Mucosa of descending colon (tissue), 3 donors: ENCODE results near the gene SAMHD1. TPM values are rescaled to one million over a fixed set of nuclear protein-coding genes. Genes with fewer than 3 reads are reported as not detected.

ENCODE experiments used
- ATAC-seq: fragments of 200-7000 bp; cut with Tn5 transposase; one replicate; pipeline ENCODE4 v1.9.1; 2020; ENCODE audit warnings: mild to moderate bottlenecking, moderate library complexity
- DNase-seq, 3 donors: peaks; one replicate each; pipeline ENCODE4 v3.0.0-alpha.2; 2020
- H3K36me3 ChIP-seq: fragments of 200-600 bp; one replicate; pipeline ENCODE4 v1.8.0; 2021; ENCODE audit warnings: low read depth, mild to moderate bottlenecking
- H3K4me1 ChIP-seq: fragments of 200-600 bp; one replicate; pipeline ENCODE4 v1.8.0; 2021; ENCODE audit warnings: low read depth, mild to moderate bottlenecking
- H3K4me3 ChIP-seq: fragments of 200-600 bp; one replicate; pipeline ENCODE4 v1.8.0; 2021; ENCODE audit warnings: mild to moderate bottlenecking
- H3K9me3 ChIP-seq: fragments of 200-600 bp; one replicate; pipeline ENCODE4 v1.8.0; 2021; ENCODE audit warnings: mild to moderate bottlenecking
- CTCF ChIP-seq: fragments of 200-600 bp; IDR thresholded peaks from one replicate; pipeline ENCODE4 v1.8.0; 2022; ENCODE audit warnings: antibody characterized with exemption, mild to moderate bottlenecking
- intact Hi-C, 2 donors: fragments of 100-400 bp; cut with DNase I in 1 of 2; cut with micrococcal nuclease in 1 of 2; formaldehyde crosslinking; loops; one replicate each; pipeline versions ENCODE4 v1.11.0 to v1.11.1; 2022; cut with DNase I, micrococcal nuclease
- total RNA-seq, 3 donors: library from RNA; stranded (reverse); fragmentation: NEBNext Ultra II Directional in 2 of 3; extraction: Animal tissue kit (Norgen Biotek cat#: 25700) in 2 of 3; gene quantifications; one replicate each; pipeline versions ENCODE4 v1.2.1 to v1.2.4, GENCODE V29; 2021 to 2023
- donor health status: DM: no; HTN: no; CAD: no; lungs with moderate emphysema.
- donor health status: DM: no; HTN: no; CAD: no.
- donor health status: DM: no; HTN: yes; CAD: no.

The SAMHD1 gene
- total RNA-seq, 3 donors from 2014 or later = 24.1 to 110 (median 48.6) TPM

- Histone ChIP-seq H3K36me3 (no peaks in the 10 kb centered on the region), H3K9me3 (no peaks in the 10 kb centered on the region), H3K4me1 (peaks cover 7% of the 10 kb centered on the region), H3K4me3 (no peak overlapping the region)
- TF ChIP-seq CTCF = no peak
- ATAC-seq (no peak), DNase-seq (no peak)
- intact Hi-C loops = no loop called here
These were observed 102.0 kb downstream of the SAMHD1 start for GRCh38 chr20:36849333-36850065.

DNA sequence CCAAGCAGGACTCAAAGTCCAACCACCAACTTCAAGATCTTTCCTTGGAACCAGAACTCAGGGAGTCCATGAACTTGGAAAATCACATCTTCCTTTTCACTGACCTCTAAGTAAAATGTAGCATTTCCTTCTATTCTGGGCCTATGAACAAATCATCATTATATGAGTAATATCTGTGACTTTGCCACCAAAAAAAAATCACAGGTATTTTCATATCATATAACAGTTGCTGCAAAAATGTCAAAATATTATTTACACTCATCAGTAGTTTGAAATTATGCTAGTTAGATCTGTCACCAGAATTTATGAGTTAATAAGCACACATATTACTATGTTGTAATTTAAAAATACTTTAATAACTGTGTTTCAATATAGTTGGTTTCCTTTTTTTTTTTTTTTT lies 102.8 kb downstream of the SAMHD1 start:
- Histone ChIP-seq H3K4me1 (peaks cover 4% of the 10 kb centered on the region), H3K36me3 (no peaks in the 10 kb centered on the region), H3K4me3 (no peak overlapping the region), H3K9me3 (no peaks in the 10 kb centered on the region)
- no peak for ATAC-seq
- DNase-seq = no peak
- intact Hi-C loops = no loop called here
- no peak for TF ChIP-seq CTCF

DNA sequence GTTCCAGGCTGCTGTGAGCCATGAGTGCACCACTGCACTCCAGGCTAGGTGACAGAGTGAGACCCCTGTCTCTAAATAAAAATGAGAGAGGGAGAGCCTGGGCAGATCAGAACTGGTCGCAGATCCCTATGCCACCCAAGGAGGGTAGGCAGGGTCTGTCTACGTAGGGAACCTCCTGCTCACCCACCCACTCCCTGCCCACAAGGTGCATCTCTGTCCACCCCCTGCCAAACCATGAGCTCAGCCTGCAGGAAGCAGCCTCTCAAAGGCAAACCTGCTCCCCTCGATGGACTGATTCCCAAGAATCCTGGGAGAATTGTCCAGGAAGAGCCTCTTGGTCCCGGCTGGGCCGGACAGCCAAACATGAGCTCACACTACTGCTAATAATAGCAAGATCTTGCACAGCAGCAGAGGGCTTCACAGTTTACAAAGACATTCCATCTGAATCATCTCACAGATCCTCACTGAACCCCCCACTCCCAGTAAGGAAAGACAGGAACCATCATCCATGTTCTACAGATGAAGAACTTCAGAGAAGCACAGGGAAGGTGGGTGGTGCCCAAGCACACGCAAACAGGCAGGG lies 103.3 kb downstream of the SAMHD1 start:
- no peak for TF ChIP-seq CTCF

DNA sequence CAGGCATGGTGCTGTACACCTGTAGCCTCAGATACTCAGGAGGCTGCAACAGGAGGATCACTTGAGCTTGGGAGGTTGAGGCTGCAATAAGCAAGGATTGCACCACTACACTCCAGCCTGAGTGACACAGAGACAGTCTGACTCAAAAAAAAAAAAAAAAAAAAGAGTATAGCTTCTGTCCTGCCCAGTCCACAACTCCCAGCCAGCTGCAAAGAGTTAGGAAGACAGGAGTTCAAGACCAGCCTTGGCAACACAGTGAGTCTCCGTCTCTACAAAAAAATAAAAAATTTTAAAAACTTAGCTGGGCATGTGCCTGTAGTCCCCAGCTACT lies 103.8 kb downstream of the SAMHD1 start:
- peaks cover 7% of the 10 kb centered on the region for H3K4me1 ChIP-seq
- no peak for ATAC-seq
- intact Hi-C loops = no loop called here

More for the DNA sequence above, 103.3 kb downstream of the SAMHD1 start:
- peak; percentile 28 for ATAC-seq
- peak in 1 of 3 donors; percentile 44 for DNase-seq
- H3K4me3 ChIP-seq = no peak overlapping the region
- intact Hi-C loops = no loop called here
- no peaks in the 10 kb centered on the region for H3K36me3 ChIP-seq
- no peaks in the 10 kb centered on the region for H3K9me3 ChIP-seq
- H3K4me1 ChIP-seq = peaks cover 7% of the 10 kb centered on the region

GRCh38 chr20:36847009-36847709 lies 104.3 kb downstream of the SAMHD1 start:
- peak in 1 of 3 donors; percentile 48 for DNase-seq
- intact Hi-C loops = no loop called here
- Histone ChIP-seq H3K4me1 (peaks cover 7% of the 10 kb centered on the region), H3K36me3 (no peaks in the 10 kb centered on the region), H3K4me3 (no peak overlapping the region), H3K9me3 (no peaks in the 10 kb centered on the region)
- peak; percentile 34 for ATAC-seq
- no peak for TF ChIP-seq CTCF

More for the DNA sequence above, 103.8 kb downstream of the SAMHD1 start:
- Histone ChIP-seq H3K4me3 (no peak overlapping the region), H3K36me3 (no peaks in the 10 kb centered on the region), H3K9me3 (no peaks in the 10 kb centered on the region)
- no peak for TF ChIP-seq CTCF
- no peak for DNase-seq
